NCI-H1417 (cell line): ENCODE data around the gene PSD2.

Experiments used
- DNase-seq, 3 experiments: peaks; one replicate each; lab custom pipeline; 2025; lab: John Stamatoyannopoulos, UW

PSD2 gene

GRCh38 chr5:139763280-139763929, 32.2 kb upstream of the PSD2 start:
- no peak for DNase-seq

GRCh38 chr5:139763930-139764791, 31.4 kb upstream of the PSD2 start:
- DNase-seq = peak in 2 of 3 experiments; percentile 71 to 88

GRCh38 chr5:139764886-139765408, 30.7 kb upstream of the PSD2 start:
- DNase-seq = peak in 1 of 3 experiments; percentile 34

GRCh38 chr5:139765409-139766217, 30.0 kb upstream of the PSD2 start:
- peak; percentile 81 to 85 (median 81) for DNase-seq

- DNase-seq = no peak
These were observed 27.6 kb upstream of the PSD2 start for GRCh38 chr5:139767960-139768359.

GRCh38 chr5:139768807-139769465, 26.7 kb upstream of the PSD2 start:
- DNase-seq = no peak

- DNase-seq = no peak
These were observed 26.1 kb upstream of the PSD2 start for GRCh38 chr5:139769477-139769876.

- DNase-seq = no peak
These were observed 24.9 kb upstream of the PSD2 start for GRCh38 chr5:139770722-139771121.

- DNase-seq = no peak
These were observed 23.4 kb upstream of the PSD2 start for GRCh38 chr5:139772089-139772791.

- DNase-seq = no peak
These were observed 22.5 kb upstream of the PSD2 start for GRCh38 chr5:139772927-139773690.

- DNase-seq = peak; percentile 10 to 61 (median 28)
These were observed 20.5 kb upstream of the PSD2 start for GRCh38 chr5:139774980-139775661.

GRCh38 chr5:139775872-139776271, 19.7 kb upstream of the PSD2 start:
- no peak for DNase-seq

- peak in 1 of 3 experiments; percentile 7 for DNase-seq
These were observed 18.7 kb upstream of the PSD2 start for GRCh38 chr5:139776861-139777260.

- DNase-seq = no peak
These were observed 12.1 kb upstream of the PSD2 start for GRCh38 chr5:139783436-139783965.

GRCh38 chr5:139784488-139784887, 11.1 kb upstream of the PSD2 start:
- no peak for DNase-seq

- DNase-seq = no peak
These were observed 8.4 kb upstream of the PSD2 start for GRCh38 chr5:139787257-139787567.

GRCh38 chr5:139787568-139788293, 7.9 kb upstream of the PSD2 start:
- DNase-seq = peak; percentile 65 to 80 (median 79)

- DNase-seq = no peak
These were observed 7.2 kb upstream of the PSD2 start for GRCh38 chr5:139788294-139788910.
